Panc1 (cell line): ENCODE measurements around the gene ANKRD40. TPM values are rescaled to one million over a fixed set of nuclear protein-coding genes. Genes with fewer than 3 reads are reported as not detected.

Experiments used
- ATAC-seq: fragments of 200-7000 bp; cut with Tn5 transposase; 2 replicates; pipeline ENCODE4 v1.9.1; 2020; ENCODE audit warnings: mild to moderate bottlenecking, moderate library complexity
- Bru-seq: library from RNA; stranded (reverse); fragments of 400-500 nt; gene quantifications from one replicate; lab custom pipeline; 2021; lab: Mats Ljungman, UMichigan
- BruChase-seq, 2 experiments: library from RNA; stranded (reverse); fragments of 400-500 nt; gene quantifications; one replicate each; lab custom pipeline; 2021; lab: Mats Ljungman, UMichigan
- BruUV-seq: library from RNA; stranded (reverse); fragments of 400-500 nt; replicated peaks from 2 replicates; lab custom pipeline; 2021; lab: Mats Ljungman, UMichigan
- CTCF ChIA-PET: fragments of 300-600 bp; sonication (Branson Sonifier 250); formaldehyde crosslinking; loops from one replicate; lab custom pipeline; 2022; ENCODE audit warnings: antibody characterized with exemption; lab: Charles Lee
- POLR2A ChIA-PET: fragments of 300-600 bp; sonication (Branson Sonifier 250); formaldehyde crosslinking; loops from one replicate; lab custom pipeline; 2022; ENCODE audit warnings: antibody characterized with exemption; lab: Charles Lee
- DNase-seq: peaks from one replicate; pipeline ENCODE4 v3.0.0-alpha.2; 2010; ENCODE audit warnings: low read depth, low spot score
- H3K27ac ChIP-seq: 2 replicates; pipeline ENCODE4 v1.5.1; 2011; ENCODE audit warnings: mild to moderate bottlenecking, low read length, inconsistent platforms
- H3K27me3 ChIP-seq: fragments of 200-500 bp; sonication (Bioruptor generic); 2 replicates; pipeline ENCODE4 v1.6.0; 2014; ENCODE audit warnings: low read length, inconsistent platforms; ENCODE audit not compliant: control insufficient read depth, insufficient read depth
- H3K36me3 ChIP-seq: fragments of 200-500 bp; sonication (Bioruptor generic); 2 replicates; pipeline ENCODE4 v1.5.1; 2014; ENCODE audit warnings: inconsistent platforms, mild to moderate bottlenecking, low read length, moderate library complexity; ENCODE audit not compliant: control insufficient read depth, insufficient read depth
- H3K4me1 ChIP-seq: 2 replicates; pipeline ENCODE4 v1.5.1; 2011; ENCODE audit warnings: inconsistent platforms, mild to moderate bottlenecking, low read length, moderate library complexity; ENCODE audit not compliant: control insufficient read depth, insufficient read depth
- H3K4me3 ChIP-seq, 2 experiments: 2 replicates each; pipeline ENCODE4 v1.5.1; 2011 to 2012; ENCODE audit warnings: low read depth in 2 of 2, low read length in 2 of 2, mild to moderate bottlenecking in 2 of 2, inconsistent platforms in 1 of 2, moderate library complexity in 1 of 2
- H3K9me3 ChIP-seq: fragments of 200-500 bp; sonication (Bioruptor generic); 2 replicates; pipeline ENCODE4 v1.5.1; 2014; ENCODE audit warnings: low read depth, mild to moderate bottlenecking, inconsistent platforms, low read length, moderate library complexity; ENCODE audit not compliant: control insufficient read depth, insufficient read depth
- POLR2AphosphoS5 ChIP-seq: IDR thresholded peaks from 2 replicates; pipeline ENCODE4 v1.6.1; 2012; ENCODE audit warnings: mild to moderate bottlenecking, low read depth, low read length, moderate library complexity
- SIN3A ChIP-seq: IDR thresholded peaks from 2 replicates; pipeline ENCODE4 v1.6.1; 2012; ENCODE audit warnings: low read depth, mild to moderate bottlenecking, low read length, moderate library complexity, borderline replicate concordance; ENCODE audit not compliant: insufficient read depth
- TCF7L2 ChIP-seq: IDR thresholded peaks from 2 replicates; pipeline ENCODE4 v1.6.1; 2011; ENCODE audit warnings: mild to moderate bottlenecking, low read depth, low read length, inconsistent platforms
- in situ Hi-C: cut with HindIII; loops from 2 replicates; pipeline ENCODE4 v1.10.0; 2016; ENCODE audit warnings: low sequenced_read_pairs, low pct_unique_long_range_greater_than_20kb
- intact Hi-C: fragments of 100-400 bp; cut with micrococcal nuclease; formaldehyde crosslinking; loops from one replicate; pipeline ENCODE4 v1.10.0; 2022; ENCODE audit not compliant: unreplicated experiment
- long read RNA-seq: library from polyadenylated mRNA; unstranded; transcript quantifications from one replicate; pipeline ENCODE4 v2.0.0, GENCODE V29; 2021; ENCODE audit not compliant: unreplicated experiment
- polyA plus RNA-seq: library from polyadenylated mRNA; unstranded; fragments of >200 nt; gene quantifications from one replicate; pipeline ENCODE4 v1.2.1, GENCODE V29; 2012; ENCODE audit warnings: missing spikeins; ENCODE audit not compliant: insufficient read length
- total RNA-seq: library from RNA; stranded (reverse); gene quantifications from one replicate; pipeline ENCODE4 v1.2.1, GENCODE V29; 2021; ENCODE audit not compliant: unreplicated experiment
- TF ChIP-seq, protein P1 (sequence below): fragments of 450-650 bp; IDR thresholded peaks from 2 replicates; pipeline ENCODE4 v1.5.1; 2017; ENCODE audit warnings: mild to moderate bottlenecking
- TF ChIP-seq, protein P2 (sequence below), 2 experiments: IDR thresholded peaks; 2 replicates each; pipeline ENCODE4 v1.6.1; 2011 to 2012; ENCODE audit warnings: low read depth in 2 of 2, control low read depth in 1 of 2, low read length in 1 of 2, mild to moderate bottlenecking in 1 of 2, moderate library complexity in 1 of 2; ENCODE audit not compliant: insufficient read depth in 1 of 2

Gene ANKRD40, protein sequence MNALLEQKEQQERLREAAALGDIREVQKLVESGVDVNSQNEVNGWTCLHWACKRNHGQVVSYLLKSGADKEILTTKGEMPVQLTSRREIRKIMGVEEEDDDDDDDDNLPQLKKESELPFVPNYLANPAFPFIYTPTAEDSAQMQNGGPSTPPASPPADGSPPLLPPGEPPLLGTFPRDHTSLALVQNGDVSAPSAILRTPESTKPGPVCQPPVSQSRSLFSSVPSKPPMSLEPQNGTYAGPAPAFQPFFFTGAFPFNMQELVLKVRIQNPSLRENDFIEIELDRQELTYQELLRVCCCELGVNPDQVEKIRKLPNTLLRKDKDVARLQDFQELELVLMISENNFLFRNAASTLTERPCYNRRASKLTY
- total RNA-seq (57.2 TPM), Bru-seq, nascent RNA (percentile 92 among the genes with signal in this experiment), BruChase-seq, experiment 1, labeled RNA remaining after a 2-hour chase (percentile 98 among the genes with signal in this experiment), BruChase-seq, experiment 2, labeled RNA remaining after a 6-hour chase (percentile 98 among the genes with signal in this experiment)
- 28.2 TPM for polyA plus RNA-seq
- long read RNA-seq, full-length matches to known transcripts = 39 of 87 reads
- long read RNA-seq, partial matches to known transcripts = 45 of 87 reads
- long read RNA-seq, other reads (novel, unspliced or antisense) = 3 of 87 reads

DNA sequence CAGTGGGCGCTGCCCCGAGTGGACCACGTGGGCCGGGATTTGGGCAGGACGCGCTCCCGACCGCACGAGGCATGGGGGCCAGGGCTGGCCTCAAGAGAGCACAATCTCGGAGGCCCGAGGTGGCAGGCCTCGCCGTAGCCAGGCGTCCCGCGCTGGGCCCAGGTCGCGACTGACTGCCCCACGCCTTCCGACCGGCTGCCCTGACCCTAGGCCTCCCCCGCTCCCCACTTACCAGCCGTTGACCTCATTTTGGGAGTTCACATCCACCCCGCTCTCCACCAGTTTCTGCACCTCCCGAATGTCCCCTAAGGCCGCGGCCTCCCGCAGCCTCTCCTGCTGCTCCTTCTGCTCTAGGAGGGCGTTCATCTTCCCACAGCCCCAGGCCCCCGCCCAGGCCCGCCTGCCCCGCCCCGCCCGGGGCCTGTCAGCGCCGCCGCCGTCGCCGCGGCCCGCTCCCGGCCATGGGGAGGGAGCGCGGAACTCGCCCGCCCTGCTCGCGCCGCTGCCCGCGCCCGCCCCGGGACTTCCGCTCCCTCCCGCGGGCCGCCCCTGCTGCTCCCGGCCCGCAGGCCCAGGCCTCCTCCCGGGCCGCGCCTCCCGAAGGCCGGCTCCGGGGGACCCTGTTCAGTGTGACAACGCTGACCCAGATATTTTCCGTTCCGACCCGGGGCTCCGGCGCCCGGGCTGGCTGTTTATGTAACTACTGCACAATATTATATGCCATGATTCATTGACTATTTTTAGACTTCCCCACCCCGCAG lies at the start of gene ANKRD40:
Gene ANKRD40 (minus strand): TSS at position 626 of the 761 bp plus-strand sequence. CDS start 260 bp downstream, at position 366.
- TSS peak; percentile 84 for BruUV-seq
- Histone ChIP-seq H3K36me3 (peaks cover 3% of the 10 kb centered on the region; the same call in 1 of the 2 replicates), H3K4me3 (peak within 1 kb of the TSS; percentile 64 to 92), H3K9me3 (no peaks in the 10 kb centered on the region), H3K4me1 (peaks cover 14% of the 10 kb centered on the region), H3K27ac (peak within 1 kb of the TSS; percentile 95), H3K27me3 (no peaks in the 10 kb centered on the region)
- no peak for DNase-seq
- intact Hi-C loops (no loop called here), in situ Hi-C loops (no loop called here)
- ChIA-PET CTCF (interaction anchor here (0.6 to 0.9 kb wide), 6 partner anchors 12 to 146 kb away, joined by 3 to 10 read pairs (median 4); partner anchors contain the start of gene LUC7L3), POLR2A (interaction anchor here (0.6 kb wide), 1 partner anchor 143 kb away, joined by 7 read pairs; no protein-coding TSS in a partner anchor)
- TF ChIP-seq SIN3A (peak; percentile 92), TCF7L2 (no peak; the same call in 1 of the 2 replicates), POLR2AphosphoS5 (peak; percentile 84)
- TF ChIP-seq, protein P1, sequence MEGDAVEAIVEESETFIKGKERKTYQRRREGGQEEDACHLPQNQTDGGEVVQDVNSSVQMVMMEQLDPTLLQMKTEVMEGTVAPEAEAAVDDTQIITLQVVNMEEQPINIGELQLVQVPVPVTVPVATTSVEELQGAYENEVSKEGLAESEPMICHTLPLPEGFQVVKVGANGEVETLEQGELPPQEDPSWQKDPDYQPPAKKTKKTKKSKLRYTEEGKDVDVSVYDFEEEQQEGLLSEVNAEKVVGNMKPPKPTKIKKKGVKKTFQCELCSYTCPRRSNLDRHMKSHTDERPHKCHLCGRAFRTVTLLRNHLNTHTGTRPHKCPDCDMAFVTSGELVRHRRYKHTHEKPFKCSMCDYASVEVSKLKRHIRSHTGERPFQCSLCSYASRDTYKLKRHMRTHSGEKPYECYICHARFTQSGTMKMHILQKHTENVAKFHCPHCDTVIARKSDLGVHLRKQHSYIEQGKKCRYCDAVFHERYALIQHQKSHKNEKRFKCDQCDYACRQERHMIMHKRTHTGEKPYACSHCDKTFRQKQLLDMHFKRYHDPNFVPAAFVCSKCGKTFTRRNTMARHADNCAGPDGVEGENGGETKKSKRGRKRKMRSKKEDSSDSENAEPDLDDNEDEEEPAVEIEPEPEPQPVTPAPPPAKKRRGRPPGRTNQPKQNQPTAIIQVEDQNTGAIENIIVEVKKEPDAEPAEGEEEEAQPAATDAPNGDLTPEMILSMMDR = no peak
- TF ChIP-seq, protein P2, sequence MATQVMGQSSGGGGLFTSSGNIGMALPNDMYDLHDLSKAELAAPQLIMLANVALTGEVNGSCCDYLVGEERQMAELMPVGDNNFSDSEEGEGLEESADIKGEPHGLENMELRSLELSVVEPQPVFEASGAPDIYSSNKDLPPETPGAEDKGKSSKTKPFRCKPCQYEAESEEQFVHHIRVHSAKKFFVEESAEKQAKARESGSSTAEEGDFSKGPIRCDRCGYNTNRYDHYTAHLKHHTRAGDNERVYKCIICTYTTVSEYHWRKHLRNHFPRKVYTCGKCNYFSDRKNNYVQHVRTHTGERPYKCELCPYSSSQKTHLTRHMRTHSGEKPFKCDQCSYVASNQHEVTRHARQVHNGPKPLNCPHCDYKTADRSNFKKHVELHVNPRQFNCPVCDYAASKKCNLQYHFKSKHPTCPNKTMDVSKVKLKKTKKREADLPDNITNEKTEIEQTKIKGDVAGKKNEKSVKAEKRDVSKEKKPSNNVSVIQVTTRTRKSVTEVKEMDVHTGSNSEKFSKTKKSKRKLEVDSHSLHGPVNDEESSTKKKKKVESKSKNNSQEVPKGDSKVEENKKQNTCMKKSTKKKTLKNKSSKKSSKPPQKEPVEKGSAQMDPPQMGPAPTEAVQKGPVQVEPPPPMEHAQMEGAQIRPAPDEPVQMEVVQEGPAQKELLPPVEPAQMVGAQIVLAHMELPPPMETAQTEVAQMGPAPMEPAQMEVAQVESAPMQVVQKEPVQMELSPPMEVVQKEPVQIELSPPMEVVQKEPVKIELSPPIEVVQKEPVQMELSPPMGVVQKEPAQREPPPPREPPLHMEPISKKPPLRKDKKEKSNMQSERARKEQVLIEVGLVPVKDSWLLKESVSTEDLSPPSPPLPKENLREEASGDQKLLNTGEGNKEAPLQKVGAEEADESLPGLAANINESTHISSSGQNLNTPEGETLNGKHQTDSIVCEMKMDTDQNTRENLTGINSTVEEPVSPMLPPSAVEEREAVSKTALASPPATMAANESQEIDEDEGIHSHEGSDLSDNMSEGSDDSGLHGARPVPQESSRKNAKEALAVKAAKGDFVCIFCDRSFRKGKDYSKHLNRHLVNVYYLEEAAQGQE (IDR thresholded peaks at IDR 0.05; ENCODE audit: insufficient read depth in 1 of 2, low read depth in 2 of 2, low read length in 1 of 2) = no peak
- peak; percentile 90 for ATAC-seq

DNA sequence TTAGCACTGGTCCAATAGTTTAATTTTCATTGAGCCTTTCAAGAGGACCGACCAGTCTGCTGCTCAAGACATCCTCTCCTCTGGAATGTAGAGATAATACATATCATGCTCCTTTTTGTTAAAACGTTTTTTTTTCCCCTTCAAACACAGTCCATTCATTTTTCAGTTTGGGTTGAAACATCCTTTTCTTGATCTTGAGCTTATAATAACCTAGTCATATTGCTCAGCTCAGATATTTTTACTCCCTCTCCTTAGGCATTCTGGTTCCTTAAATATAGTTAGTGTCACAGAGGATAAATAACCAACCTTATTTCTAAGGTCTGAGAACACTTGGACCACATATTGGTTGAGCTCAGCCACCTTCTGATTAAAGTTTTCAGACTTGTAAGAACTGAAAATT lies 46.8 kb upstream of the ANKRD40 start:
- DNase-seq (no peak), ATAC-seq (no peak)
- ChIA-PET POLR2A (no interaction called here), CTCF (no interaction called here)
- no peaks in the 10 kb centered on the region for H3K4me1 ChIP-seq
- H3K27me3 ChIP-seq = no peaks in the 10 kb centered on the region
- H3K27ac ChIP-seq = no peak overlapping the region
- H3K9me3 ChIP-seq = no peaks in the 10 kb centered on the region
- TF ChIP-seq SIN3A (no peak), TCF7L2 (no peak), POLR2AphosphoS5 (no peak)
- TF ChIP-seq, protein P2 (IDR thresholded peaks at IDR 0.05; ENCODE audit: insufficient read depth in 1 of 2, low read depth in 2 of 2, low read length in 1 of 2) = no peak
- TF ChIP-seq, protein P1 = no peak
- BruUV-seq = no TSS peak
- in situ Hi-C loops (no loop called here), intact Hi-C loops (no loop called here)
- H3K4me3 ChIP-seq = no peak overlapping the region
- peaks cover 58% of the 10 kb centered on the region for H3K36me3 ChIP-seq
